GM23338 (cell line): ENCODE data around the gene RORC. TPM values are rescaled to one million over a fixed set of nuclear protein-coding genes. Genes with fewer than 3 reads are reported as not detected.
"Not testable (repeated sequence)": the region's sequence is repeated elsewhere in the genome, so short reads cannot be mapped to it uniquely, and the experiment has no call there.

ENCODE experiments used
- ATAC-seq: fragments of 200-7000 bp; cut with Tn5 transposase; 3 replicates; pipeline ENCODE4 v1.9.1; 2020
- DNase-seq: peaks from one replicate; pipeline ENCODE4 v3.0.0-alpha.2; 2015; ENCODE audit warnings: low spot score
- H2AFZ ChIP-seq: fragments of 200-600 bp; sonication (generic); 2 replicates; pipeline ENCODE4 v1.8.0; 2016; ENCODE audit warnings: antibody characterized with exemption, mild to moderate bottlenecking, moderate library complexity
- H3F3A ChIP-seq: fragments of 200-600 bp; sonication (generic); replicated peaks from 2 replicates; pipeline ENCODE4 v1.8.0; 2017; ENCODE audit warnings: antibody characterized with exemption, mixed run types, low read depth
- H3K27ac ChIP-seq: fragments of 200-600 bp; sonication (generic); 2 replicates; pipeline ENCODE4 v1.6.1; 2016; ENCODE audit warnings: low read depth
- H3K27me3 ChIP-seq: fragments of 200-600 bp; sonication (generic); 2 replicates; pipeline ENCODE4 v1.8.0; 2016; ENCODE audit warnings: mild to moderate bottlenecking, mixed run types, moderate library complexity; ENCODE audit not compliant: insufficient read depth
- H3K36me3 ChIP-seq: fragments of 200-600 bp; sonication (generic); 2 replicates; pipeline ENCODE4 v1.8.0; 2016; ENCODE audit warnings: mild to moderate bottlenecking; ENCODE audit not compliant: insufficient read depth
- H3K4me1 ChIP-seq: fragments of 200-600 bp; sonication (generic); 2 replicates; pipeline ENCODE4 v1.8.0; 2016; ENCODE audit warnings: mild to moderate bottlenecking, moderate library complexity; ENCODE audit not compliant: insufficient read depth
- H3K4me2 ChIP-seq: fragments of 200-600 bp; sonication (generic); 2 replicates; pipeline ENCODE4 v1.7.1; 2017; ENCODE audit warnings: mixed run types
- H3K4me3 ChIP-seq: fragments of 200-600 bp; sonication (generic); 2 replicates; pipeline ENCODE4 v1.6.1; 2016; ENCODE audit warnings: mixed run types
- H3K79me2 ChIP-seq: fragments of 200-600 bp; sonication (generic); replicated peaks from 2 replicates; pipeline ENCODE4 v1.8.0; 2017; ENCODE audit warnings: mild to moderate bottlenecking; ENCODE audit not compliant: insufficient read depth
- H3K9me2 ChIP-seq: fragments of 200-600 bp; sonication (generic); 2 replicates; pipeline ENCODE4 v1.8.0; 2017; ENCODE audit not compliant: insufficient read depth
- H4K20me1 ChIP-seq: fragments of 200-600 bp; sonication (generic); replicated peaks from 2 replicates; pipeline ENCODE4 v1.8.0; 2017; ENCODE audit warnings: mild to moderate bottlenecking; ENCODE audit not compliant: insufficient read depth
- H3K27ac Mint-ChIP-seq: 2 replicates; pipeline ENCODE4 v1.8.0; 2020; ENCODE audit warnings: inconsistent platforms, mild to moderate bottlenecking, moderate library complexity, mixed read lengths
- H3K27me3 Mint-ChIP-seq: 3 replicates; pipeline ENCODE4 v1.8.0; 2022; ENCODE audit warnings: low read depth, mild to moderate bottlenecking, moderate library complexity, mixed read lengths, inconsistent platforms; ENCODE audit not compliant: insufficient read depth, poor library complexity
- H3K36me3 Mint-ChIP-seq: 3 replicates; pipeline ENCODE4 v1.8.0; 2021; ENCODE audit warnings: low read depth, mild to moderate bottlenecking, inconsistent platforms, moderate library complexity, mixed read lengths
- H3K4me1 Mint-ChIP-seq: 3 replicates; pipeline ENCODE4 v1.8.0; 2020; ENCODE audit warnings: mild to moderate bottlenecking, inconsistent platforms, mixed read lengths
- H3K4me3 Mint-ChIP-seq: 3 replicates; pipeline ENCODE4 v1.8.0; 2021; ENCODE audit warnings: moderate library complexity, mild to moderate bottlenecking, inconsistent platforms, mixed read lengths
- H3K9me3 Mint-ChIP-seq: 3 replicates; pipeline ENCODE4 v1.8.0; 2020; ENCODE audit warnings: moderate library complexity, mild to moderate bottlenecking, inconsistent platforms, mixed read lengths
- NANOG ChIP-seq: IDR thresholded peaks from 2 replicates; pipeline ENCODE4 v1.6.1; 2016; ENCODE audit warnings: antibody characterized with exemption, borderline replicate concordance
- POLR2AphosphoS5 ChIP-seq: IDR thresholded peaks from 2 replicates; pipeline ENCODE4 v1.6.1; 2016; ENCODE audit warnings: antibody characterized with exemption, low read depth
- STAT1 ChIP-seq: IDR thresholded peaks from one replicate; pipeline ENCODE4 v1.6.1; 2016; ENCODE audit warnings: antibody characterized with exemption; ENCODE audit not compliant: unreplicated experiment
- polyA plus RNA-seq: library from polyadenylated mRNA; unstranded; fragments of >200 nt; fragmentation: Nextera tagmentation; extraction: Ambion mirVana; gene quantifications from 2 replicates; pipeline ENCODE4 v1.2.1, GENCODE V29; 2016
- total RNA-seq: library from RNA; depleted of rRNA; stranded (reverse); fragments of >200 nt; shearing (Covaris generic); gene quantifications from 2 replicates; pipeline ENCODE4 v1.2.3, GENCODE V29; 2014
- TF ChIP-seq, protein P1 (sequence below): fragments of 250-450 bp; sonication (Bioruptor Pico); IDR thresholded peaks from 2 replicates; pipeline ENCODE4 v1.5.0; 2020; ENCODE audit warnings: mild to moderate bottlenecking, moderate library complexity
- TF ChIP-seq, protein P2 (sequence below): IDR thresholded peaks from one replicate; pipeline ENCODE4 v1.6.1; 2018; ENCODE audit warnings: antibody characterized with exemption; ENCODE audit not compliant: unreplicated experiment

The RORC gene
- total and polyA plus RNA-seq, 2 experiments from 2014 or later = 0.29 to 0.97 TPM

GRCh38 chr1:151769270-151769669 lies 62.3 kb downstream of the RORC start:
- H3K4me3 Mint-ChIP-seq, H3F3A ChIP-seq, H3K4me2 ChIP-seq, H3K27me3 ChIP-seq, H2AFZ ChIP-seq, H3K27ac ChIP-seq, H3K27ac Mint-ChIP-seq, H3K36me3 ChIP-seq, H3K4me3 ChIP-seq, H3K27me3 Mint-ChIP-seq, H3K4me1 Mint-ChIP-seq, H3K79me2 ChIP-seq, H3K36me3 Mint-ChIP-seq, H4K20me1 ChIP-seq, DNase-seq, H3K4me1 ChIP-seq, H3K9me3 Mint-ChIP-seq, ATAC-seq, H3K9me2 ChIP-seq: not testable (repeated sequence)

DNA sequence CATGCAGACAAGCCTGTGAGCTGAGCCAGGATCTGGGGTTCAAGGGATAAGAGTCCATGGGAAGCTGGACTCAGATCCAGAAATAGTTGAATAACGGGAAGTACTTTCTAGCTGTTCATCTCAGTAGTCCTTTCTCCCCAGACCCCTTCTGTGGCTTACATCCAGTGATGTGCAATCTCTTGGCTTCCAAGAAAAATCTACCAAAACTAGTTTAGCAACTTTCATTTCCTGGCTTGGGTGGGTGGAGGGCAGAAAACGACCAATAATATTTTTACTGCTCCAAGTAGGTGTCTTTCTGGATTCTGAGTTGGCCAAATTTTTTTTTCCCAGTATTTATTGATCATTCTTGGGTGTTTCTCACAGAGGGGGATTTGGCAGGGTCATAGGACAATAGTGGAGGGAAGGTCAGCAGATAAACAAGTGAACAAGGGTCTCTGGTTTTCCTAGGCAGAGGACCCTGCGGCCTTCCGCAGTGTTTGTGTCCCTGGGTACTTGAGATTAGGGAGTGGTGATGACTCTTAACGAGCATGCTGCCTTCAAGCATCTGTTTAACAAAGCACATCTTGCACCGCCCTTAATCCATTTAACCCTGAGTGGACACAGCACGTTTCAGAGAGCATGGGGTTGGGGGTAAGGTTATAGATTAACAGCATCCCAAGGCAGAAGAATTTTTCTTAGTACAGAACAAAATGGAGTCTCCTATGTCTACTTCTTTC lies 63.1 kb downstream of the RORC start:
- not testable (repeated sequence) for H3K27ac ChIP-seq, H3K4me1 Mint-ChIP-seq, H3K4me3 ChIP-seq, H3K27me3 ChIP-seq, H3K27me3 Mint-ChIP-seq, H3K4me2 ChIP-seq, DNase-seq, H3K27ac Mint-ChIP-seq, H3K4me3 Mint-ChIP-seq, H3K36me3 ChIP-seq, H3K79me2 ChIP-seq, H4K20me1 ChIP-seq, ATAC-seq, H3K9me3 Mint-ChIP-seq, H2AFZ ChIP-seq, H3K4me1 ChIP-seq, H3F3A ChIP-seq, H3K9me2 ChIP-seq, H3K36me3 Mint-ChIP-seq

DNA sequence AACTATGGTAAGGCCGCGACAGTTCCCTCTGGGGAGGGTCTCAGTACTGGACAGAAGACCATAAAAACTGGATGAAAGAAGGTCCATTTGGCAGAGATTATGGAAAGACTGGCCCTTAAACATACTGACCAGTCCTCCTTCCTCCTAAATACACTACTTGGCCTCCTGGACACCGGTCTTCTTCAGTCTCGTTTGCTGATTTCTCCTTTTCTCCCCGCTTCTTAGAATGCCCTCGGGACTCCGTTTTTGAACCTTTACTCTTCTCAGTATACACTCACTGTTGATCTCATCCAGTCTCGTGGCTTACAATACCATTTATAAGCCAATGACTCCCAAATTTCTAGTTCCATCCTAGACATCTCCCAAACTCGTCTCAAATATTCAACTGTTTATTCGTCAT lies 67.6 kb downstream of the RORC start:
- Histone ChIP-seq H2AFZ (peak overlapping the region; percentile 90), H3K9me2 (no peaks in the 10 kb centered on the region), H3K4me1 (peaks cover 5% of the 10 kb centered on the region; the same call in 1 of the 2 replicates), H3K36me3 (peaks cover 23% of the 10 kb centered on the region), H3K79me2 (peaks cover 9% of the 10 kb centered on the region), H3K27me3 (no peaks in the 10 kb centered on the region), H3K27ac (peak overlapping the region; percentile 90), H3F3A (no peaks in the 10 kb centered on the region), H3K4me3 (peak overlapping the region; percentile 97), H4K20me1 (no peaks in the 10 kb centered on the region), H3K4me2 (peak overlapping the region; percentile 89)
- no peak for ATAC-seq
- DNase-seq = no peak
- H3K9me3 Mint-ChIP-seq = no peaks in the 10 kb centered on the region
- peaks cover 7% of the 10 kb centered on the region for H3K4me1 Mint-ChIP-seq
- H3K27me3 Mint-ChIP-seq = no peaks in the 10 kb centered on the region
- peak overlapping the region; percentile 67 for H3K27ac Mint-ChIP-seq
- H3K4me3 Mint-ChIP-seq = peak overlapping the region; percentile 80
- peaks cover 32% of the 10 kb centered on the region for H3K36me3 Mint-ChIP-seq
- no peak for TF ChIP-seq STAT1
- TF ChIP-seq, protein P1, sequence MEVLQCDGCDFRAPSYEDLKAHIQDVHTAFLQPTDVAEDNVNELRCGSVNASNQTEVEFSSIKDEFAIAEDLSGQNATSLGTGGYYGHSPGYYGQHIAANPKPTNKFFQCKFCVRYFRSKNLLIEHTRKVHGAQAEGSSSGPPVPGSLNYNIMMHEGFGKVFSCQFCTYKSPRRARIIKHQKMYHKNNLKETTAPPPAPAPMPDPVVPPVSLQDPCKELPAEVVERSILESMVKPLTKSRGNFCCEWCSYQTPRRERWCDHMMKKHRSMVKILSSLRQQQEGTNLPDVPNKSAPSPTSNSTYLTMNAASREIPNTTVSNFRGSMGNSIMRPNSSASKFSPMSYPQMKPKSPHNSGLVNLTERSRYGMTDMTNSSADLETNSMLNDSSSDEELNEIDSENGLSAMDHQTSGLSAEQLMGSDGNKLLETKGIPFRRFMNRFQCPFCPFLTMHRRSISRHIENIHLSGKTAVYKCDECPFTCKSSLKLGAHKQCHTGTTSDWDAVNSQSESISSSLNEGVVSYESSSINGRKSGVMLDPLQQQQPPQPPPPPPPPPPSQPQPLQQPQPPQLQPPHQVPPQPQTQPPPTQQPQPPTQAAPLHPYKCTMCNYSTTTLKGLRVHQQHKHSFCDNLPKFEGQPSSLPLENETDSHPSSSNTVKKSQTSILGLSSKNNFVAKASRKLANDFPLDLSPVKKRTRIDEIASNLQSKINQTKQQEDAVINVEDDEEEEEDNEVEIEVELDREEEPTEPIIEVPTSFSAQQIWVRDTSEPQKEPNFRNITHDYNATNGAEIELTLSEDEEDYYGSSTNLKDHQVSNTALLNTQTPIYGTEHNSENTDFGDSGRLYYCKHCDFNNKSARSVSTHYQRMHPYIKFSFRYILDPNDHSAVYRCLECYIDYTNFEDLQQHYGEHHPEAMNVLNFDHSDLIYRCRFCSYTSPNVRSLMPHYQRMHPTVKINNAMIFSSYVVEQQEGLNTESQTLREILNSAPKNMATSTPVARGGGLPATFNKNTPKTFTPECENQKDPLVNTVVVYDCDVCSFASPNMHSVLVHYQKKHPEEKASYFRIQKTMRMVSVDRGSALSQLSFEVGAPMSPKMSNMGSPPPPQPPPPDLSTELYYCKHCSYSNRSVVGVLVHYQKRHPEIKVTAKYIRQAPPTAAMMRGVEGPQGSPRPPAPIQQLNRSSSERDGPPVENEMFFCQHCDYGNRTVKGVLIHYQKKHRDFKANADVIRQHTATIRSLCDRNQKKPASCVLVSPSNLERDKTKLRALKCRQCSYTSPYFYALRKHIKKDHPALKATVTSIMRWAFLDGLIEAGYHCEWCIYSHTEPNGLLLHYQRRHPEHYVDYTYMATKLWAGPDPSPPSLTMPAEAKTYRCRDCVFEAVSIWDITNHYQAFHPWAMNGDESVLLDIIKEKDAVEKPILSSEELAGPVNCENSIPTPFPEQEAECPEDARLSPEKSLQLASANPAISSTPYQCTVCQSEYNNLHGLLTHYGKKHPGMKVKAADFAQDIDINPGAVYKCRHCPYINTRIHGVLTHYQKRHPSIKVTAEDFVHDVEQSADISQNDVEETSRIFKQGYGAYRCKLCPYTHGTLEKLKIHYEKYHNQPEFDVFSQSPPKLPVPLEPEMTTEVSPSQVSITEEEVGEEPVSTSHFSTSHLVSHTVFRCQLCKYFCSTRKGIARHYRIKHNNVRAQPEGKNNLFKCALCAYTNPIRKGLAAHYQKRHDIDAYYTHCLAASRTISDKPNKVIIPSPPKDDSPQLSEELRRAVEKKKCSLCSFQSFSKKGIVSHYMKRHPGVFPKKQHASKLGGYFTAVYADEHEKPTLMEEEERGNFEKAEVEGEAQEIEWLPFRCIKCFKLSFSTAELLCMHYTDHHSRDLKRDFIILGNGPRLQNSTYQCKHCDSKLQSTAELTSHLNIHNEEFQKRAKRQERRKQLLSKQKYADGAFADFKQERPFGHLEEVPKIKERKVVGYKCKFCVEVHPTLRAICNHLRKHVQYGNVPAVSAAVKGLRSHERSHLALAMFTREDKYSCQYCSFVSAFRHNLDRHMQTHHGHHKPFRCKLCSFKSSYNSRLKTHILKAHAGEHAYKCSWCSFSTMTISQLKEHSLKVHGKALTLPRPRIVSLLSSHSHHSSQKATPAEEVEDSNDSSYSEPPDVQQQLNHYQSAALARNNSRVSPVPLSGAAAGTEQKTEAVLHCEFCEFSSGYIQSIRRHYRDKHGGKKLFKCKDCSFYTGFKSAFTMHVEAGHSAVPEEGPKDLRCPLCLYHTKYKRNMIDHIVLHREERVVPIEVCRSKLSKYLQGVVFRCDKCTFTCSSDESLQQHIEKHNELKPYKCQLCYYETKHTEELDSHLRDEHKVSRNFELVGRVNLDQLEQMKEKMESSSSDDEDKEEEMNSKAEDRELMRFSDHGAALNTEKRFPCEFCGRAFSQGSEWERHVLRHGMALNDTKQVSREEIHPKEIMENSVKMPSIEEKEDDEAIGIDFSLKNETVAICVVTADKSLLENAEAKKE = no peak
- TF ChIP-seq NANOG = no peak
- TF ChIP-seq, protein P2, sequence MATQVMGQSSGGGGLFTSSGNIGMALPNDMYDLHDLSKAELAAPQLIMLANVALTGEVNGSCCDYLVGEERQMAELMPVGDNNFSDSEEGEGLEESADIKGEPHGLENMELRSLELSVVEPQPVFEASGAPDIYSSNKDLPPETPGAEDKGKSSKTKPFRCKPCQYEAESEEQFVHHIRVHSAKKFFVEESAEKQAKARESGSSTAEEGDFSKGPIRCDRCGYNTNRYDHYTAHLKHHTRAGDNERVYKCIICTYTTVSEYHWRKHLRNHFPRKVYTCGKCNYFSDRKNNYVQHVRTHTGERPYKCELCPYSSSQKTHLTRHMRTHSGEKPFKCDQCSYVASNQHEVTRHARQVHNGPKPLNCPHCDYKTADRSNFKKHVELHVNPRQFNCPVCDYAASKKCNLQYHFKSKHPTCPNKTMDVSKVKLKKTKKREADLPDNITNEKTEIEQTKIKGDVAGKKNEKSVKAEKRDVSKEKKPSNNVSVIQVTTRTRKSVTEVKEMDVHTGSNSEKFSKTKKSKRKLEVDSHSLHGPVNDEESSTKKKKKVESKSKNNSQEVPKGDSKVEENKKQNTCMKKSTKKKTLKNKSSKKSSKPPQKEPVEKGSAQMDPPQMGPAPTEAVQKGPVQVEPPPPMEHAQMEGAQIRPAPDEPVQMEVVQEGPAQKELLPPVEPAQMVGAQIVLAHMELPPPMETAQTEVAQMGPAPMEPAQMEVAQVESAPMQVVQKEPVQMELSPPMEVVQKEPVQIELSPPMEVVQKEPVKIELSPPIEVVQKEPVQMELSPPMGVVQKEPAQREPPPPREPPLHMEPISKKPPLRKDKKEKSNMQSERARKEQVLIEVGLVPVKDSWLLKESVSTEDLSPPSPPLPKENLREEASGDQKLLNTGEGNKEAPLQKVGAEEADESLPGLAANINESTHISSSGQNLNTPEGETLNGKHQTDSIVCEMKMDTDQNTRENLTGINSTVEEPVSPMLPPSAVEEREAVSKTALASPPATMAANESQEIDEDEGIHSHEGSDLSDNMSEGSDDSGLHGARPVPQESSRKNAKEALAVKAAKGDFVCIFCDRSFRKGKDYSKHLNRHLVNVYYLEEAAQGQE = no peak
- no peak for TF ChIP-seq POLR2AphosphoS5
